NCI-H187 treated with DMSO at 0.1 percent for 48 hours (cell line): Measurements from ENCODE around the gene EIF5A2.
"Not testable (repeated sequence)": the region's sequence is repeated elsewhere in the genome, so short reads cannot be mapped to it uniquely, and the experiment has no call there.

Source experiments
- DNase-seq: peaks from one replicate; lab custom pipeline; 2025; lab: John Stamatoyannopoulos, UW

The EIF5A2 gene

GRCh38 chr3:170908235-170909116 is at the start of gene EIF5A2:
Gene EIF5A2 (minus strand): TSS chr3:170908637. CDS start chr3:170907806, 831 bp downstream.
- DNase-seq = no peak

- DNase-seq = no peak
Observed at GRCh38 chr3:170956647-170957046, 48.2 kb upstream of the EIF5A2 start.

GRCh38 chr3:170953736-170954135 is 45.3 kb upstream of the EIF5A2 start:
- DNase-seq = no peak

- DNase-seq = no peak
Observed at GRCh38 chr3:170953229-170953628, 44.8 kb upstream of the EIF5A2 start.

GRCh38 chr3:170949211-170949610 is 40.8 kb upstream of the EIF5A2 start:
- DNase-seq = no peak

- no peak for DNase-seq
Observed at GRCh38 chr3:170947018-170947769, 38.8 kb upstream of the EIF5A2 start.

GRCh38 chr3:170942011-170942410 is 33.6 kb upstream of the EIF5A2 start:
- DNase-seq = no peak

GRCh38 chr3:170941551-170941950 is 33.1 kb upstream of the EIF5A2 start:
- no peak for DNase-seq

- DNase-seq = not testable (repeated sequence)
Observed at GRCh38 chr3:170933039-170933438, 24.6 kb upstream of the EIF5A2 start.

GRCh38 chr3:170923553-170923952 is 15.1 kb upstream of the EIF5A2 start:
- DNase-seq = not testable (repeated sequence)

GRCh38 chr3:170918715-170919114 is 10.3 kb upstream of the EIF5A2 start:
- DNase-seq = no peak

- no peak for DNase-seq
Observed at GRCh38 chr3:170914690-170915089, 6.3 kb upstream of the EIF5A2 start.

GRCh38 chr3:170914212-170914611 is 5.8 kb upstream of the EIF5A2 start:
- DNase-seq = no peak

GRCh38 chr3:170911051-170911450 is 2.6 kb upstream of the EIF5A2 start:
- DNase-seq = no peak

GRCh38 chr3:170910542-170910941 is 2.1 kb upstream of the EIF5A2 start:
- DNase-seq = no peak

GRCh38 chr3:170909129-170909903 is 879 bp upstream of the EIF5A2 start:
- no peak for DNase-seq

- no peak for DNase-seq
Observed at GRCh38 chr3:170907637-170908234, 701 bp downstream of the EIF5A2 start.

- DNase-seq = no peak
Observed at GRCh38 chr3:170905862-170906261, 2.6 kb downstream of the EIF5A2 start.

GRCh38 chr3:170903123-170903522 is 5.3 kb downstream of the EIF5A2 start:
- no peak for DNase-seq

- DNase-seq = no peak
Observed at GRCh38 chr3:170899455-170899854, 9.0 kb downstream of the EIF5A2 start.

GRCh38 chr3:170897978-170898377 is 10.5 kb downstream of the EIF5A2 start:
- DNase-seq = no peak

- not testable (repeated sequence) for DNase-seq
Observed at GRCh38 chr3:170897199-170897598, 11.2 kb downstream of the EIF5A2 start.
